Right atrium auricular region (tissue), 2 donors: ENCODE results near the gene SAMSN1. TPM values are rescaled to one million over a fixed set of nuclear protein-coding genes. Genes with fewer than 3 reads are reported as not detected.

ENCODE experiments used
- DNase-seq: peaks from one replicate; pipeline ENCODE4 v3.0.0-alpha.2; 2019; ENCODE audit warnings: low spot score
- H3K27ac ChIP-seq, 2 donors: fragments of 200-600 bp; sonication (generic); 1 replicate in 1 of 2; 2 replicates in 1 of 2; pipeline ENCODE4 v1.5.1; 2016 to 2019
- H3K27me3 ChIP-seq, 2 donors: fragments of 200-600 bp; sonication (generic); one replicate each; pipeline versions ENCODE4 v1.5.1 to v1.6.0; 2017 to 2019
- H3K36me3 ChIP-seq: fragments of 200-600 bp; sonication (generic); one replicate; pipeline ENCODE4 v1.5.1; 2016
- H3K4me1 ChIP-seq, 2 donors: fragments of 200-600 bp; sonication (generic); one replicate each; pipeline versions ENCODE4 v1.5.1 to v1.6.0; 2017 to 2019
- H3K4me3 ChIP-seq, 2 donors: fragments of 200-600 bp; sonication (generic); 1 replicate in 1 of 2; 2 replicates in 1 of 2; pipeline ENCODE4 v1.5.1; 2017 to 2019; ENCODE audit warnings: mild to moderate bottlenecking in 1 of 2, moderate library complexity in 1 of 2
- H3K9me3 ChIP-seq, 2 donors: fragments of 200-600 bp; sonication (generic); one replicate each; pipeline ENCODE4 v1.5.1; 2019
- total RNA-seq, 2 donors: library from RNA; depleted of rRNA; stranded (reverse); fragments of >200 nt; gene quantifications; one replicate each; pipeline ENCODE4 v1.1.0, GENCODE V29; 2016
- TF ChIP-seq, protein P1 (sequence below), 2 donors: fragments of 200-600 bp; sonication (generic); IDR thresholded peaks; one replicate each; pipeline ENCODE4 v1.5.1; 2019; ENCODE audit warnings: antibody characterized with exemption in 2 of 2

The SAMSN1 gene
- total RNA-seq, 2 donors from 2014 or later = 3.2 to 3.7 TPM

DNA sequence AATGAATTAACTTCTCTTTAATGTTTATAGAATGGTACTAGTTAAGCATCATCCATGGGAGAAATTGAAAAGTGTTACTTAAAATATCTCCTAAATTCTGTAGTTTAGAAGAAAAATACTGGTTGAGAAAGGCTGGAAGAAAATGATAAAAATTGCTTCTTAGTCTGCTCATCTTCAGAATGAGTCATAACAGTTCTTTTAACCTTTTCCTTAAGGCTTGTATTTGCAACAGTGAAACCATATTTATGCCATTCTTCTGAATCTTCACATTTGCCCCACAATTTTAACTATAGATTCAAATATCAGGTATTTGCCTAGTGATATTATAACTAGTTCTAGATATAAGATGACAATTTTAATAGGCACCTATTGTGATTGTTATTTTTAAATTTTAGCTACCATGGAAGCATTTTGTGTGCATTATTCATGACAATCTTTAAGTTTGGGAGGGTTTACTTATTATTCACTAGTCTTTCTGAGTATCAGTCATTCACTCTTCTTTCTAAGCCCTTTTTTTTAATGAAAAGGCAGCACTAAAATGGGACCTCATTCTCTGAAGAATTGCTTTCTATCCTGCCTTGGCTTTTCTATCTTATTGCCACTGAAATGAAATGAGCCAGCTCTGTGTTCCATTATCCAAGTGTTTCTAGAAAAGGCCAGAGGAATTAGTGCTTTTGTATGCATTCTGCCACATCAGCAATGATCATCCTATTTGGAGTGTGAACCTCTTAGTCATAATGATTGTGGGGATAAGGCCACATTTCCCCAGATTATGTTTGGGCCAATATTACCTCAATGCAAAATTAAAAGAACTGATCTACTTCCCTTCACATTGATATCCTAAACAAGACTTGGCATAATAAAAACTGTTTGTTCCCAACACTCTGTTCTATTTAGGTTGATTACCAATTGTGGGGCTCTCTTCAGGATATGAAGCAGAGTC is 58.4 kb downstream of the SAMSN1 start:
- H3K4me3 ChIP-seq = no peak overlapping the region
- H3K27ac ChIP-seq = no peak overlapping the region
- H3K36me3 ChIP-seq = no peaks in the 10 kb centered on the region
- H3K27me3 ChIP-seq = no peaks in the 10 kb centered on the region
- no peaks in the 10 kb centered on the region for H3K9me3 ChIP-seq
- H3K4me1 ChIP-seq = no peaks in the 10 kb centered on the region
- TF ChIP-seq, protein P1, sequence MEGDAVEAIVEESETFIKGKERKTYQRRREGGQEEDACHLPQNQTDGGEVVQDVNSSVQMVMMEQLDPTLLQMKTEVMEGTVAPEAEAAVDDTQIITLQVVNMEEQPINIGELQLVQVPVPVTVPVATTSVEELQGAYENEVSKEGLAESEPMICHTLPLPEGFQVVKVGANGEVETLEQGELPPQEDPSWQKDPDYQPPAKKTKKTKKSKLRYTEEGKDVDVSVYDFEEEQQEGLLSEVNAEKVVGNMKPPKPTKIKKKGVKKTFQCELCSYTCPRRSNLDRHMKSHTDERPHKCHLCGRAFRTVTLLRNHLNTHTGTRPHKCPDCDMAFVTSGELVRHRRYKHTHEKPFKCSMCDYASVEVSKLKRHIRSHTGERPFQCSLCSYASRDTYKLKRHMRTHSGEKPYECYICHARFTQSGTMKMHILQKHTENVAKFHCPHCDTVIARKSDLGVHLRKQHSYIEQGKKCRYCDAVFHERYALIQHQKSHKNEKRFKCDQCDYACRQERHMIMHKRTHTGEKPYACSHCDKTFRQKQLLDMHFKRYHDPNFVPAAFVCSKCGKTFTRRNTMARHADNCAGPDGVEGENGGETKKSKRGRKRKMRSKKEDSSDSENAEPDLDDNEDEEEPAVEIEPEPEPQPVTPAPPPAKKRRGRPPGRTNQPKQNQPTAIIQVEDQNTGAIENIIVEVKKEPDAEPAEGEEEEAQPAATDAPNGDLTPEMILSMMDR (IDR thresholded peaks at IDR 0.05) = no peak
- no peak for DNase-seq

DNA sequence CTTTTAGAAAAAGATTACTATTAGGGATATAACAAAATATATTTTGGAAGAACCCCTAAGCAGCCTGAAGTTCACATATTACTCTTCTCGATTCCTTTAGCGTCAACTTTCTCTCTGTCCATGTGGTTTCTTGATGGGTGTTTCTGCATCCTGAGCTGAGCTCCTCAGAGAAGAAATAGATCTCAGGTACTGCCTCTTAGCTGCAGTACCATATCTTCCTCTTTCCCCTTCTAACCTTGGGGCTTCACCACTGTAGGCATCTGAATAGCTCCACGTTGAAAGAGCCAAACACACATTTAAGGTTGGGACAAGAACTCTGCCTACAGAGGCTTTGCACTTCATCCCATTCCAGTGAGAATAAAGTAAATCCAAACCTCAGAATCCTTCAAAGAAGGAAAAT is 59.2 kb downstream of the SAMSN1 start:
- Histone ChIP-seq H3K4me1 (no peaks in the 10 kb centered on the region), H3K27ac (no peak overlapping the region), H3K9me3 (no peaks in the 10 kb centered on the region), H3K27me3 (no peaks in the 10 kb centered on the region), H3K36me3 (no peaks in the 10 kb centered on the region), H3K4me3 (no peak overlapping the region)
- DNase-seq = no peak
- TF ChIP-seq, protein P1 (IDR thresholded peaks at IDR 0.05) = no peak

DNA sequence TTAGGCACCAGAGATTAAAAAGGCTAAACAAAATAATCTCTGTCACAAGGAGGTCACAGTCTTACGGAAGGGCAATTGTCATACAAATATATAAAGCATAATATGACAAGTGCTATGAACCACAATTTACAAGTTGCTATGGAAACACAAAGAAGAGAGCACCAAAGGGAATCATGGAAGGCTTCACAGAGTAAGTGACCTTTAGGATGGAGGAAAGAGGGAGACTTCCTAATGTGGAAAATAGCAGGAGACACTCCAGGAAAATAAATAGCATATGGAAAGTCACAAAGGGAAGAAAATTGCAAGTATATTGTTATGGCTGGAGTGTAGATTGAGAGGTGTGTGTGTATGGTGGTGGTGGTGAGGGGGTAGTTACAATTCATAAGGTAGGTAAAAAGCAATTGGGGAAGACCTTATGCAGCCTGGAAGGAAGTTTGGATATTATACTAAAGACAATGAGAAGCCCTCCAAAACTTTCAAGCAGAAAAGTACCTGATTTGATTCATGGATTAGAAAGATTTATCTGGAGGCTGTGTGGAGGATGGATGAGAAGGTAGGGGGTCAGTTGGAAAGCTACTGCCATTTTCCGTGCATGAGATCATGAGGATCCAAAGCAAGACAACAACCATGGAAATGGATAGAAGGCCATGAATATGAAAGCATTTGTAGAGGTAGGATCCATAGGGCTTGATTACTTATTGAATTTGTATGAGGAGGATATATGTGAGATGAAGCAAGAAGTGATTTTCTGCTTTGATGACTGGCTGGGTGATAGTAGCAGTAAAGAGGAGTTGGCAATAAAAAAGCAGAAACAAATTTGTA is 61.7 kb downstream of the SAMSN1 start:
- no peaks in the 10 kb centered on the region for H3K9me3 ChIP-seq
- TF ChIP-seq, protein P1 (IDR thresholded peaks at IDR 0.05) = no peak
- H3K27ac ChIP-seq = no peak overlapping the region
- no peaks in the 10 kb centered on the region for H3K27me3 ChIP-seq
- H3K4me1 ChIP-seq = no peaks in the 10 kb centered on the region
- DNase-seq = no peak
- H3K36me3 ChIP-seq = no peaks in the 10 kb centered on the region
- H3K4me3 ChIP-seq = no peak overlapping the region

DNA sequence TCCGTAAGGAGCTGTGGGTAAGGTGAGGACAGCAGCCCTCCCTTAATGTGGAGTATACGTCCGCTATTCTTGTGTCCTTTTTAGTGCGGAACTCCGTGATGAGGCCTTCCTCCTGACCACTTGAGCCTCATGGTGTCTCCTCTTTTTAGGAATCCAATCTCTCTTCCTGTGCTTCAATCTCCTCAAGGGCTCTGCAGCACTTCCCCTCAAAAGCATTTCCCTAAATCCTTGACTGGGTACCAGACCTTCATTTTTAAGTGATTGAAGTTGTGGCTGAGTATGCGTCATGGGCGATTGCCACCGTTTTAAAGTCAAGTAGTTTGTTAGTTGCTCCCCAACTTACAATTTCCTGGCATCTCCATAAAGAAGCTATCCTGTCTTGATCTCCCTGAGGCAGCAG is 62.8 kb downstream of the SAMSN1 start:
- no peak overlapping the region for H3K27ac ChIP-seq
- no peaks in the 10 kb centered on the region for H3K27me3 ChIP-seq

DNA sequence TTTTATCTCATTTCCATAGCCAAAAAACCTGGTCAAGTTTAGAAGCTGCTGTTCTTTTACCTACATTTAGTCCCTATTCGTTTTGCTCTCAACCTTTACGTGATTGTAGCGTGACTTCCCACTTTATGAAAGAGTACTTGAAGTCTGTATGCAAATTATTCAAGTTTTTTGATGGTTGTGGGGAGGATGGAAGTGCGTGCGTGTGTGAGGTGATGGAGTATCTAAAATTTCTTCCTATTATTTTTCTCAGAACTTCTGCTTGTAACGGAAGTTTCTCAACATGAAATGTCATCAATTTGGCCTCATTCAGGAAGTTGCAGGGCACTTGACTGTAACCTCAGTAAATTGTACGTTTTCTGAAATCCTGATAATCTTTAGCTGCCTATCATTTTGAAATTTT is 64.0 kb downstream of the SAMSN1 start:
- Histone ChIP-seq H3K36me3 (no peaks in the 10 kb centered on the region), H3K4me1 (no peaks in the 10 kb centered on the region), H3K27ac (no peak overlapping the region), H3K9me3 (no peaks in the 10 kb centered on the region), H3K4me3 (no peak overlapping the region), H3K27me3 (no peaks in the 10 kb centered on the region)
- TF ChIP-seq, protein P1 (IDR thresholded peaks at IDR 0.05) = no peak
- DNase-seq = no peak

More for the DNA sequence above, 62.8 kb downstream of the SAMSN1 start:
- TF ChIP-seq, protein P1 (IDR thresholded peaks at IDR 0.05) = no peak
- Histone ChIP-seq H3K4me3 (no peak overlapping the region), H3K4me1 (no peaks in the 10 kb centered on the region), H3K36me3 (no peaks in the 10 kb centered on the region), H3K9me3 (no peaks in the 10 kb centered on the region)
- no peak for DNase-seq
